ENCODE measurements around the gene GATA1.

The GATA1 gene

DNA sequence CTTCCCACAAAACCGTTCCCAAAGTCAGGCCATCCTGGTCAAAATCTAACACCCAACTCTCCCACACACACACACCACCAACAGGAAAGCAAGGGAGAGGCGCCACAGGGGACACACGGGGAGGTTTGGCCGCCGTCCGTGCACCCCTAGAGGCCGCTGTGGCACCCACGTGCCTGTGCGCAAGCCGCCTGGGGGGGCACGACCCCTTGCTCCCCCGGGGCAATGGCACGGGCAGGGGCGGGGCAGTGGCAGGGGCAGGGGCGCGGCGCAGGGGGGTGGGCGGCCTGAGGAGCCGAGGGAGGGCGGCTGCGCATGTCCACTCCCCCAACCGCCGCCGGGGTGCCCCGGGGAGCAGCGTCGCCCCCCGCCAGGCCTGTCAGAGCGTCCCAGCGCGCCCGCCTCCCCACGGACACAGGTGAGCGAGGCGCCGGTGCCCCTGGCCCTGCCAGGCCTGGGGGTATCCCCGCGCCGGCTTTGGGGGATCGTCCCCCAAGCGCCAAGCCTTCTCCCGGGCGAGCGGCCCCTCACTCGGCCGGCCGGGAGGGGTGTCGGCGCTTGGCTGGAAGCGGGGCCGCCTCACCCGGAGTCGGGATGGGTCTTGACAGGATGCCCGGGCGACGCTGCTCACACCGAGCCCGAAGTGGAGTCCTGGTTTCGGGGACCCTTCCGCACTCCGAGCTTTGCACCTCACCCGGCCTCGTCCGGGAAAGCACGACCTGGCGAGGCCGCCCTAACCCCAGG lies 39.9 kb downstream of the GATA1 start, which contains the start of gene ERAS:
TSS of gene ERAS (plus strand) at position 379 of the 741 bp plus-strand sequence. CDS start 2,611 bp downstream, outside the sequence.
- Histone ChIP-seq H3K79me1 (ENCODE audit: low read length) (no peaks in the 10 kb centered on the region), H3K23ac (ENCODE audit: low read length) (no peak within 1 kb of the TSS), H2AK5ac (ENCODE audit: low read length) (no peak within 1 kb of the TSS), H2AFZ (ENCODE audit: insufficient read depth, low read length, poor library complexity) (no peak within 1 kb of the TSS), H3K27ac (ENCODE audit: low read depth, low read length) (no peak within 1 kb of the TSS), H3K9me3 (ENCODE audit: insufficient read depth, low read depth, low read length) (peaks cover 4% of the 10 kb centered on the region), H3K14ac (ENCODE audit: low read length) (no peak within 1 kb of the TSS), H4K12ac (ENCODE audit: low read depth, low read length) (no peak within 1 kb of the TSS), H2BK5ac (ENCODE audit: low read depth, low read length, poor library complexity) (no peak within 1 kb of the TSS), H3K18ac (ENCODE audit: low read length) (no peak within 1 kb of the TSS), H2BK12ac (ENCODE audit: low read length) (no peak within 1 kb of the TSS), H4K8ac (ENCODE audit: low read depth, low read length) (no peak within 1 kb of the TSS), H3K36me3 (ENCODE audit: control insufficient read depth in 1 of 2, insufficient read depth in 2 of 2, low read length in 2 of 2) (peaks cover 40 to 41% of the 10 kb centered on the region in 2 experiments), H2BK120ac (ENCODE audit: insufficient read depth, low read length, poor library complexity) (no peak within 1 kb of the TSS), H3K9ac (ENCODE audit: low read length) (no peak within 1 kb of the TSS), H4K91ac (ENCODE audit: low read depth, low read length) (no peak within 1 kb of the TSS), H3K4me2 (ENCODE audit: low read length) (no peak within 1 kb of the TSS), H3K4me3 (ENCODE audit: low read depth, low read length) (no peak within 1 kb of the TSS), H3K79me2 (ENCODE audit: control insufficient read depth, insufficient read depth, low read length, poor library complexity) (no peaks in the 10 kb centered on the region), H3K4me1 (ENCODE audit: control insufficient read depth in 1 of 2, insufficient read depth in 2 of 2, low read length in 2 of 2) (peaks cover 2 to 4% of the 10 kb centered on the region in 2 experiments), H3K4ac (ENCODE audit: low read depth, low read length) (no peak within 1 kb of the TSS), H3K27me3 (ENCODE audit: insufficient read depth, low read length) (peaks cover 5% of the 10 kb centered on the region)
- DNase-seq: no peak
- no CpG with 5 or more reads among the region's 67 CpGs for WGBS (ENCODE audit: extremely low coverage, insufficient coverage, insufficient read length)

- Histone ChIP-seq H2BK120ac (ENCODE audit: insufficient read depth, low read length, poor library complexity) (no peak overlapping the region), H3K9me3 (ENCODE audit: insufficient read depth, low read depth, low read length) (peaks cover 4% of the 10 kb centered on the region), H3K4ac (ENCODE audit: low read depth, low read length) (no peak overlapping the region), H2AK5ac (ENCODE audit: low read length) (no peak overlapping the region), H3K4me3 (ENCODE audit: low read depth, low read length) (no peak overlapping the region), H2BK12ac (ENCODE audit: low read length) (no peak overlapping the region), H3K27ac (ENCODE audit: low read depth, low read length) (no peak overlapping the region), H3K79me2 (ENCODE audit: control insufficient read depth, insufficient read depth, low read length, poor library complexity) (no peaks in the 10 kb centered on the region), H3K9ac (ENCODE audit: low read length) (no peak overlapping the region), H3K79me1 (ENCODE audit: low read length) (no peaks in the 10 kb centered on the region), H4K91ac (ENCODE audit: low read depth, low read length) (no peak overlapping the region), H3K27me3 (ENCODE audit: insufficient read depth, low read length) (peaks cover 13% of the 10 kb centered on the region), H3K4me1 (ENCODE audit: control insufficient read depth in 1 of 2, insufficient read depth in 2 of 2, low read length in 2 of 2) (peaks cover 8 to 10% of the 10 kb centered on the region in 2 experiments), H4K8ac (ENCODE audit: low read depth, low read length) (no peak overlapping the region), H2AFZ (ENCODE audit: insufficient read depth, low read length, poor library complexity) (no peak overlapping the region), H2BK5ac (ENCODE audit: low read depth, low read length, poor library complexity) (no peak overlapping the region), H3K18ac (ENCODE audit: low read length) (no peak overlapping the region), H3K4me2 (ENCODE audit: low read length) (no peak overlapping the region), H3K36me3 (ENCODE audit: control insufficient read depth in 1 of 2, insufficient read depth in 2 of 2, low read length in 2 of 2) (peaks cover 36 to 42% of the 10 kb centered on the region in 2 experiments), H4K12ac (ENCODE audit: low read depth, low read length) (no peak overlapping the region), H3K23ac (ENCODE audit: low read length) (no peak overlapping the region), H3K14ac (ENCODE audit: low read length) (no peak overlapping the region)
- DNase-seq: no peak
- whole genome bisulfite sequencing (ENCODE audit: extremely low coverage, insufficient coverage, insufficient read length): no CpG with 5 or more reads among the region's 73 CpGs
These were observed 40.7 kb downstream of the GATA1 start for GRCh38 chrX:48826876-48827653.

- Histone ChIP-seq H2BK12ac (ENCODE audit: low read length) (no peak overlapping the region), H3K14ac (ENCODE audit: low read length) (no peak overlapping the region), H4K91ac (ENCODE audit: low read depth, low read length) (no peak overlapping the region), H3K9ac (ENCODE audit: low read length) (no peak overlapping the region), H2AK5ac (ENCODE audit: low read length) (no peak overlapping the region), H3K36me3 (ENCODE audit: control insufficient read depth in 1 of 2, insufficient read depth in 2 of 2, low read length in 2 of 2) (peaks cover 32 to 39% of the 10 kb centered on the region in 2 experiments), H3K4me2 (ENCODE audit: low read length) (no peak overlapping the region), H3K27me3 (ENCODE audit: insufficient read depth, low read length) (peaks cover 14% of the 10 kb centered on the region), H4K12ac (ENCODE audit: low read depth, low read length) (no peak overlapping the region), H2BK5ac (ENCODE audit: low read depth, low read length, poor library complexity) (no peak overlapping the region), H3K4me3 (ENCODE audit: low read depth, low read length) (no peak overlapping the region), H3K4me1 (ENCODE audit: control insufficient read depth in 1 of 2, insufficient read depth in 2 of 2, low read length in 2 of 2) (peaks cover 9 to 10% of the 10 kb centered on the region in 2 experiments), H3K23ac (ENCODE audit: low read length) (no peak overlapping the region), H2AFZ (ENCODE audit: insufficient read depth, low read length, poor library complexity) (no peak overlapping the region), H2BK120ac (ENCODE audit: insufficient read depth, low read length, poor library complexity) (no peak overlapping the region), H3K79me2 (ENCODE audit: control insufficient read depth, insufficient read depth, low read length, poor library complexity) (no peaks in the 10 kb centered on the region), H3K27ac (ENCODE audit: low read depth, low read length) (no peak overlapping the region), H3K18ac (ENCODE audit: low read length) (no peak overlapping the region), H4K8ac (ENCODE audit: low read depth, low read length) (no peak overlapping the region), H3K4ac (ENCODE audit: low read depth, low read length) (no peak overlapping the region), H3K79me1 (ENCODE audit: low read length) (no peaks in the 10 kb centered on the region), H3K9me3 (ENCODE audit: insufficient read depth, low read depth, low read length) (peaks cover 4% of the 10 kb centered on the region)
- no peak for DNase-seq
- no CpG with 5 or more reads among the region's 4 CpGs for WGBS (ENCODE audit: extremely low coverage, insufficient coverage, insufficient read length)
These were observed 41.2 kb downstream of the GATA1 start for GRCh38 chrX:48827654-48827968.

DNA sequence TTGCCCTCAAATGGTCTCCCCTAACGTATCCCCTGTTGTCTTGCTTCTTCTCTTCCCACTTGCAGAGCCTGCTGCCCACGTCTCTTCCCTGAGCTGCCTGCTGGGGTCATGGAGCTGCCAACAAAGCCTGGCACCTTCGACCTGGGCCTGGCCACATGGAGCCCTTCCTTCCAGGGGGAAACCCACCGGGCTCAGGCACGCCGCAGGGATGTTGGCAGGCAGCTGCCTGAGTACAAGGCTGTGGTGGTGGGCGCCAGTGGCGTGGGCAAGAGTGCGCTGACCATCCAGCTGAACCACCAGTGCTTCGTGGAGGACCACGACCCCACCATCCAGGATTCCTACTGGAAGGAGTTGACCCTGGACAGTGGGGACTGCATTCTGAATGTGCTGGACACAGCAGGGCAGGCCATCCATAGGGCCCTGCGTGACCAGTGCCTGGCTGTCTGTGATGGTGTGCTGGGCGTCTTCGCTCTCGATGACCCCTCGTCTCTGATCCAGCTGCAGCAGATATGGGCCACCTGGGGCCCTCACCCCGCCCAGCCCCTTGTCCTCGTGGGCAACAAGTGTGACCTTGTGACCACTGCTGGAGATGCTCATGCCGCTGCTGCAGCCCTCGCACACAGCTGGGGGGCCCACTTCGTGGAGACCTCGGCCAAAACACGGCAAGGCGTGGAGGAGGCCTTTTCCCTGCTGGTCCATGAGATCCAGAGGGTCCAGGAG lies 42.8 kb downstream of the GATA1 start:
- WGBS (ENCODE audit: extremely low coverage, insufficient coverage, insufficient read length): no CpG with 5 or more reads among the region's 24 CpGs
- H3K23ac ChIP-seq (ENCODE audit: low read length): no peak overlapping the region

More for the DNA sequence above, 42.8 kb downstream of the GATA1 start:
- Histone ChIP-seq H4K8ac (ENCODE audit: low read depth, low read length) (no peak overlapping the region), H3K18ac (ENCODE audit: low read length) (no peak overlapping the region), H3K4me1 (ENCODE audit: control insufficient read depth in 1 of 2, insufficient read depth in 2 of 2, low read length in 2 of 2) (peaks cover 9 to 10% of the 10 kb centered on the region in 2 experiments), H2BK120ac (ENCODE audit: insufficient read depth, low read length, poor library complexity) (no peak overlapping the region), H2AFZ (ENCODE audit: insufficient read depth, low read length, poor library complexity) (no peak overlapping the region), H2AK5ac (ENCODE audit: low read length) (no peak overlapping the region), H3K4ac (ENCODE audit: low read depth, low read length) (no peak overlapping the region), H3K4me3 (ENCODE audit: low read depth, low read length) (no peak overlapping the region), H3K79me2 (ENCODE audit: control insufficient read depth, insufficient read depth, low read length, poor library complexity) (no peaks in the 10 kb centered on the region), H2BK12ac (ENCODE audit: low read length) (no peak overlapping the region), H4K91ac (ENCODE audit: low read depth, low read length) (no peak overlapping the region), H4K12ac (ENCODE audit: low read depth, low read length) (no peak overlapping the region), H3K14ac (ENCODE audit: low read length) (no peak overlapping the region), H3K9ac (ENCODE audit: low read length) (no peak overlapping the region), H3K9me3 (ENCODE audit: insufficient read depth, low read depth, low read length) (peaks cover 4% of the 10 kb centered on the region), H3K36me3 (ENCODE audit: control insufficient read depth in 1 of 2, insufficient read depth in 2 of 2, low read length in 2 of 2) (peaks cover 16 to 23% of the 10 kb centered on the region in 2 experiments), H3K4me2 (ENCODE audit: low read length) (no peak overlapping the region), H2BK5ac (ENCODE audit: low read depth, low read length, poor library complexity) (no peak overlapping the region), H3K79me1 (ENCODE audit: low read length) (no peaks in the 10 kb centered on the region), H3K27me3 (ENCODE audit: insufficient read depth, low read length) (peaks cover 14% of the 10 kb centered on the region), H3K27ac (ENCODE audit: low read depth, low read length) (no peak overlapping the region)
- DNase-seq: no peak

Data from trophoblast cell (in vitro differentiated cells and primary cell).